DOHH2 (cell line): ENCODE measurements around the gene BMERB1.
"Not testable (repeated sequence)": the region's sequence is repeated elsewhere in the genome, so short reads cannot be mapped to it uniquely, and the experiment has no call there.

Source experiments
- CTCF ChIP-seq: fragments of 200-600 bp; sonication (generic); IDR thresholded peaks from one replicate; pipeline ENCODE4 v1.5.1; 2014; ENCODE audit warnings: antibody characterized with exemption, mild to moderate bottlenecking, low read depth, low read length; ENCODE audit not compliant: poor library complexity, severe bottlenecking
- EZH2phosphoT487 ChIP-seq: fragments of 200-600 bp; sonication (generic); IDR thresholded peaks from 2 replicates; pipeline ENCODE4 v1.6.1; 2017; ENCODE audit warnings: borderline replicate concordance, mild to moderate bottlenecking, antibody characterized with exemption, low read length, moderate library complexity, mixed read lengths

GRCh38 chr16:15393025-15393424 lies 41.4 kb upstream of the BMERB1 start:
- TF ChIP-seq CTCF, EZH2phosphoT487: not testable (repeated sequence)
